ENCODE results near the gene SLC5A8.

SLC5A8 gene

DNA sequence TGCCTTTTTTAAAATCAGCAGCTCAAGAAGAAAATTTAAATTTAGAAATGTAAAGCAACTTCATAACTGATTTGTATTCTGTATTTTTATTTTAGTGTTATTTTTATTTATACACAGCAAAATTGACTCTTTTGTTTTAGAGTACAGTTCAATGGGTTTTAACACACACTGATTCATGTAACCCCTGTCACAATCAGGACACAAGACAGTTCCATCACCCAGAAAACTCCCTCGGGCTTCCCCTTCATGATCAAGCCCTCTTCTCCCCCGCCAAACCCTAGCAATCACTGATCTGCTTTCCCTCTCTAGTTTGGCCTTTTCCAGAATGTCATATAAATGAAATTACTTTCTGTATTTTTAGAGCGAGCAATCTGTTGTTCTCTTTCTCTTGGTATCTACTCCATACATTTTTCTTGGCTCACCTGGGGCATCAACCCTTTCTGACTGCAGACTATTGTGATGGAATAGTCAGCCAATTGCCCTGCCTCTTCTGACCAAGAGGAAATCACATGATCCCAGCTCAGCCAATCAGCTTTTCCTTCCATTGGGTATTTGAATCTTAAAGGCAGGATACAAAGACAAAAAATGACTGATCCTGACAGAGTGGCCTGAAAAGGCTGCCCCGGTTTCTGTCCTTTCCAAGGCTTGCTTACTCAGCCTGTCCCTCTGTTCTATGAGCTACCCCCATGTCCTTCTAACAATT is 5.3 kb downstream of the SLC5A8 start:
- TF ChIP-seq, protein P1, sequence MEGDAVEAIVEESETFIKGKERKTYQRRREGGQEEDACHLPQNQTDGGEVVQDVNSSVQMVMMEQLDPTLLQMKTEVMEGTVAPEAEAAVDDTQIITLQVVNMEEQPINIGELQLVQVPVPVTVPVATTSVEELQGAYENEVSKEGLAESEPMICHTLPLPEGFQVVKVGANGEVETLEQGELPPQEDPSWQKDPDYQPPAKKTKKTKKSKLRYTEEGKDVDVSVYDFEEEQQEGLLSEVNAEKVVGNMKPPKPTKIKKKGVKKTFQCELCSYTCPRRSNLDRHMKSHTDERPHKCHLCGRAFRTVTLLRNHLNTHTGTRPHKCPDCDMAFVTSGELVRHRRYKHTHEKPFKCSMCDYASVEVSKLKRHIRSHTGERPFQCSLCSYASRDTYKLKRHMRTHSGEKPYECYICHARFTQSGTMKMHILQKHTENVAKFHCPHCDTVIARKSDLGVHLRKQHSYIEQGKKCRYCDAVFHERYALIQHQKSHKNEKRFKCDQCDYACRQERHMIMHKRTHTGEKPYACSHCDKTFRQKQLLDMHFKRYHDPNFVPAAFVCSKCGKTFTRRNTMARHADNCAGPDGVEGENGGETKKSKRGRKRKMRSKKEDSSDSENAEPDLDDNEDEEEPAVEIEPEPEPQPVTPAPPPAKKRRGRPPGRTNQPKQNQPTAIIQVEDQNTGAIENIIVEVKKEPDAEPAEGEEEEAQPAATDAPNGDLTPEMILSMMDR (conservative IDR thresholded peaks at IDR 0.05) = no peak
- TF ChIP-seq ZFX (IDR thresholded peaks at IDR 0.05) = no peak
- H3K27ac ChIP-seq = no peak overlapping the region

DNA sequence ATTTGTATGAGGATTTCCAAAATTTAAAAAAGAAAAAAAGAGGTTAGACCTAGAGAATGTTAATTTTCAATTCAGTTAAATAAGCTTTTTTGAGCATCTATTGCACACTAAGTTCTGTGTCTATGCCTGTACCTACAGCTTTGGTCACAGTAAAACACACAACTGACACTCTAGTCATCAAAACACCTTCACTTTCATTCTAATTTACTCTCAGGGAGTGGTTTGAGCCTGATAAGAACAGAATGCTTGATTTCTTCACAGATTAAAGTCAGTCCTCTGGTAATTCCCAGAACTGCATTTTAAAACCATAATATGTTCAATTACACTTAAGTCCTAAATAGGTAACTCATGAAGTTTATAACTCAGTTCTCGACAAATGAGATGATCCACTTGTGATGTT is 9.2 kb downstream of the SLC5A8 start:
- TF ChIP-seq, protein P1 (conservative IDR thresholded peaks at IDR 0.05) = no peak
- TF ChIP-seq ZFX (IDR thresholded peaks at IDR 0.05) = no peak

DNA sequence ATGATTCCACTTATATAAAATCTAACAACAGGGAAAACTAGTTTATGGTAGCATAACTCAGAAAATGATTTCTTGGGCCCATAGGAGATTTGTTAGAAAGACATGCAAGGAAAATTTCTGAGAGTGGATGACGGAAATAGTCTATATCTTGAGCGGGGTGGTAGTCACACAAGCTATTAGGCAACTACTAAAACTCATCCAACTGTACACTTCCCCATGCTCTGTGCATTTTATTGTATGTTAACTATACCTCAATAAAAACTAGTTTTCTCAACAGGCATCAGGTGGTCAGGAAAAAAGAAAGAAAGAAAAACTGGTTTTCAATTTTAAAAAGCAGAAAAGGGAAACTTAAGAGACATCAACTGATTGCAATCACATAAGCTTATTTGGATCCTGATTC is 9.9 kb downstream of the SLC5A8 start:
- no peak for TF ChIP-seq ZFX (IDR thresholded peaks at IDR 0.05)
- TF ChIP-seq, protein P1 (conservative IDR thresholded peaks at IDR 0.05) = no peak
- no peak overlapping the region for H3K27ac ChIP-seq

More for the DNA sequence above, 9.2 kb downstream of the SLC5A8 start:
- no peak overlapping the region for H3K27ac ChIP-seq

DNA sequence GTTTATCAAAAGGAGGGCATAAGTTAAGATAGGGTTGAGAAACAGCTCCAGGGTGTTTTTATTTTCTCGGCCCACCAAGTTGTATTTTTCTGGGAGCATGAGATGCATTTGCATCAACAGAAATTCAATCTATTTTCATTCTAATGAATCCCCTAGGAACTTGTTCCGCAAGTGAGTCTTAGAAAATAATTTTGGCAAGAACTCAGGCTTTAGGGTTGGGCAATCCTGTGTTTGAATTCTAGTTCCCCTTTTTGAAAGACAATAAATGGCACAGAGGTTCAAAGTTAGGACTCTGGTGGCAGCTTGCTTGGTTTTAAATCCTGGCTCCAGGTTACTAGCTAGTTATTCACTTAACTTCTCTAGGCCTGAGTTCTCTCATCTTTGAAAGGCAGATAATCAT is 23.7 kb downstream of the SLC5A8 start:
- no peak overlapping the region for H3K27ac ChIP-seq
- TF ChIP-seq, protein P1 (conservative IDR thresholded peaks at IDR 0.05) = no peak
- TF ChIP-seq ZFX (IDR thresholded peaks at IDR 0.05) = no peak

DNA sequence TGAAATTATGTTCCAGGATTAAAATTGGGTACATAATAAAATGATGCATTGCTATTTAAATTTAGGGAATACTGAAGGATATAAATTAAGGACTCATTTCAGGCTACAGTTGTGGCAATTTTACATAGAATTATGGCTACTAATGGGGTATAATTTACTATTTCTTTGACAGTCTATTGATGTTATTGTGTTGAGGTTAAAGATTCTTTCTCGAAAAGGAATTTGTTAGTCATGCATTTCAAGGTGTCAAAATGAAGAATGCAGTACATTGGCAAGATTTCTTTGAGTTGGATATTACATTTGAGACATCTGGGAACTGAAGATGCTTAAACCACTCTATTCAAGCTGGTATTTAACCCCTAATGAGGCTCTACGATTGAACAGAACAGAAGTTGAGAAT is 28.3 kb downstream of the SLC5A8 start:
- no peak overlapping the region for H3K27ac ChIP-seq
- TF ChIP-seq, protein P1 (conservative IDR thresholded peaks at IDR 0.05) = no peak
- TF ChIP-seq ZFX (IDR thresholded peaks at IDR 0.05) = no peak

DNA sequence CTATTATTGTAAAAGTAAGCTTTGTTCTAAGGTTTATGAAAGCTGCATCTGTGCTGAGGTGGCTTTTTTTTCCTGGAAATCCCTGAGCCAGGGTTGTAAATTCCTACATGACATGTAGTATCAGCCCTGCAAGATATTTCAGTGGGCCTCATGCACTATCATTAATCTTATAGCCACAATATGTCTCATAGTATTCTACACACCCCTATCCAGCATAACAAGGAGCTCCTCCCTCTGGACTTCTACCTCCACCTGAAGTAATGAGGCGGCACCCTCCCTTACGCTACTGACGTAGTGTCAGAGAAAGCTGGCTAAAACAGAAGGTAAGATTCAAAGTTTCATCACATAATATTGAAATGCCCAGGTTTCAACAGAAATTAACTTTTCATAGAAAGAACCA is 35.5 kb downstream of the SLC5A8 start:
- no peak for TF ChIP-seq ZFX (IDR thresholded peaks at IDR 0.05)
- TF ChIP-seq, protein P1 (conservative IDR thresholded peaks at IDR 0.05) = no peak
- H3K27ac ChIP-seq = no peak overlapping the region

DNA sequence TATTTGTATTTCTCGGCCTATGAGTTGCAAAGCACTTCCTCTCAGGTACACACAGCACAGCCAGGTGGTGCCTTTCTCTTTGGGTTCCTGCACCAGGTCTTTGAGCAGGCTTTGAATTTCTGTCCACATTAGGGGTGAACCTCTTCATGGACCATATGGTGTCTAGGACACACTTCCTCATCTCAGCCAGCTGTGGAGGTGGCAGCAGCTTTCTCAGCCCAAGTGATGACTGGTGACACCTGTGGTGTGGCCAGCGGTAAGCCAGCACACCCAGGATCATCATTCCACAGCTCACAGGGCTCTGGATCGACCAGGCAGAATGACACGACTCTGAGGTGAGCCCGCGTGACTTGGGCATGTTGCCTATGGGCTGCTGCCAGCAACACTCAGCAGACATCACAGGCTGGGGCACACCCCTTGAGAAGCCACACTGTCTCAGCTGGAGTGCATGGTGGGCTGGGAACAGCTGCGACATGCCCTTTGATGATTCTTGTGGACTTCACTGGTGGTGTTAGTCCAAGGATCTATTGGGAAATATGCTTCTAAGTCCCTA is 36.8 kb downstream of the SLC5A8 start:
- no peak overlapping the region for H3K27ac ChIP-seq
- TF ChIP-seq ZFX (IDR thresholded peaks at IDR 0.05) = no peak
- TF ChIP-seq, protein P1 (conservative IDR thresholded peaks at IDR 0.05) = no peak
